ENCODE measurements around the gene NPTX1. TPM values are rescaled to one million over a fixed set of nuclear protein-coding genes. Genes with fewer than 3 reads are reported as not detected.

NPTX1 gene
- total RNA-seq, 2 donors from 2014 or later, result not detected

DNA sequence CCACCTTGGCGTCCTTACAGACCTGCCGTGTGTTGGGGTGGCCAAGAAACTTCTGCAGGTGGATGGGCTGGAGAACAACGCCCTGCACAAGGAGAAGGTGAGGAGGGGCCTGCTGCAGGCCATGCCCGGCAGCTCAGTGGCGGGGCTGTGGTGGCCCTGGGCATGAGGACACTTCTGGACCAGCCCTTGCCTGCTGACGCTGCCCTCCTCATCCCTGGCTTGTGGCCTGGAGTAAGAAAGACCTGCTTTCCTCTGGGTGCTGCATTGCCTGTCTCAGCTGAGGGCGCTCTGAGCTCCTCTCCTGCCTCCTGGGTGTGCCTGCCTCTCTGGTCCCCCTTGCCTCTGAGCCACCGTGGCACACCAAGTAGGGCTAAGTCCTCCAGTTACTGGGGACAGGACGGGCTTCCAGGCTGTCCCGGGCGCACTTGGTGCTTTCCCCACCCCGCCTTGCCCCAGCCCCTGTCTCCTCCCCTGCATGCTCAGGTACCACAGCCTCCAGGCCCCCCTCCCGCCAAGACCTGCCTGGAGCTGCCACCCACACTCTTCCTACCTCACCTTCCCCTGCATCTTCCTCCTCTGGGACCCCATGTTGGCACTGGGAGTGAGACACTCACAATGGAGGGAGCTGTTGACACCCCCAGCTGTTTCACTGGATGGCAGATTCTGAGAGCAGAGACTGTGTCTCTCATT lies 52.7 kb downstream of the NPTX1 start:
- intact Hi-C loops (cut with DNase I), result loop anchor here (10.0 kb wide), 2 partner anchors 151 to 671 kb away; no protein-coding TSS in a partner anchor
- ATAC-seq, result no peak
- peak; percentile 17 for DNase-seq

DNA sequence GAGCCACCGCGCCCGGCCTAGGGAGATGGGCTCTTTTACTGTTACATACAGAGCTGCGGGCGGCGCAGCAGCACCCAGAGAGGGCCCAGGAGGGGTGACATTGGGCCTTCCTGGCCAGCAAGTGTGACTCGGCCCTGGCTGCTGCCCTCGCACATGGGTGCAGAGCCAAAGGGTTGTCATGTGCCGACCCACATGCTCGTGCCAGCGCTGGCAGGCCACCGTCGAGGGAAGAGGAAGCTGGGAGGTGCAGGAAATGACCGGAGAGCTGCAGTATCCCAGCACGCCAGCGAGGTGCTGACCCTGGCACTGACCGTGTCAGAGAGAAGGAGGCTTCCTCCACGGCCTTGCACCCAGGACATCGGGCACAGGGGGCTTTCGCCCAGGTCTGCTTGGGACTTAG lies 53.4 kb downstream of the NPTX1 start:
- DNase-seq, result peak; percentile 58
- intact Hi-C loops (cut with DNase I), result loop anchor here (10.0 kb wide), 2 partner anchors 152 to 672 kb away; no protein-coding TSS in a partner anchor

DNA sequence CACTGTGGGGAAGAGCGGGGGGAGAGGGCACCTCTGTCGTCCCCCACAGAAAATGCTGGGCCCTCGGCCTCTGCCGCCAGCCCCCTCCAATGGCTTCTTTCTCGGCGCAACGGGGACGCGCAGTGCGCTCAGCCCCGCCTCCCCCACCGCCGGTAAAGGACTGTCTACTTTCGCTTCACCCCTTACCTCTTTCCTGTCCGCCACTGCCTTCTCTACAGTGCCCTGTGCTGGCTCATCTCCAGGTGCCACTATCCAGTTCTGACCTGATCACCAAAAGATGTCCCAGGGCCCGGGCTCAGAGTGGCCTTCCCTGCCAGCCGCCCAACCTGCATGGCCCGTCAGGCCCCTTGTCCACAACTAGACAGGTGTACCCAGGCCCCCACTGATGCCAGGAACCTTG lies 54.1 kb downstream of the NPTX1 start:
- intact Hi-C loops (cut with DNase I), result loop anchor here (10.0 kb wide), 2 partner anchors 153 to 673 kb away; no protein-coding TSS in a partner anchor
- DNase-seq (peak; percentile 20), ATAC-seq (no peak)

More for the DNA sequence above, 53.4 kb downstream of the NPTX1 start:
- ATAC-seq, result peak; percentile 15 to 28

DNA sequence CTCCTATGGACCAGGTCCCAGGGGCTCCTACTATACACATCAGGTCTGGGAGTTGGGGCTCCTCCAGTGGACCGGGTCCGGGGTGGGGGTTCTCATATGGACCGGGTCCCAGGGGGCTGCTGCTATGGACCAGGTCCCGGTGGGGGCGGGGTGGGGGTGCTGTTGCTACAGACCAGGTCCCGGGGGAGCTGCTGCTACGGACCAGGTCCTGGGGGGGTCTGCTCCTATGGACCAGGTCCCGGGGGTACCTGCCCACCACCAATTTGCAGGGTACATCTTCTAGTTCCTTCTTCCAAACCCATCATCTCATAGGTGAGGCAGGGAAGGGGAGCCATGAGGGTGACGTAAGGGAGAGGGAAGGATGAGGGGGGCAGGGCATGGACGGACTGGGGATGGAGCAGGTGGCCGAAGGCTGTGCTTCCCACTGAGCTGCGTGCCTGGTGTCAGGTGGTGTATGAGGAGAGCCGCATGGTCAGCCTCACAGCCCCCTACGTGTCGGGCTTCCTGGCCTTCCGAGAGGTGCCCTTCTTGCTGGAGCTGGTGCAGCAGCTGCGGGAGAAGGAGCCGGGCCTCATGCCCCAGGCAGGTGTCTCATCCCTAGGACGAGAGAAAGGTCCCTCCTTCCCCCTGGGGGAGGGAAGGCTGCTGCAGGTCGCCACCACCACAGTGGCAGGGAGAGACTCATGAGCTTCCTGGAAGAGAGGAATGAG lies 54.9 kb downstream of the NPTX1 start:
- DNase-seq, result peak; percentile 36
- intact Hi-C loops (cut with DNase I), result loop anchor here (10.0 kb wide), 2 partner anchors 153 to 673 kb away; no protein-coding TSS in a partner anchor
- ATAC-seq, result no peak

DNA sequence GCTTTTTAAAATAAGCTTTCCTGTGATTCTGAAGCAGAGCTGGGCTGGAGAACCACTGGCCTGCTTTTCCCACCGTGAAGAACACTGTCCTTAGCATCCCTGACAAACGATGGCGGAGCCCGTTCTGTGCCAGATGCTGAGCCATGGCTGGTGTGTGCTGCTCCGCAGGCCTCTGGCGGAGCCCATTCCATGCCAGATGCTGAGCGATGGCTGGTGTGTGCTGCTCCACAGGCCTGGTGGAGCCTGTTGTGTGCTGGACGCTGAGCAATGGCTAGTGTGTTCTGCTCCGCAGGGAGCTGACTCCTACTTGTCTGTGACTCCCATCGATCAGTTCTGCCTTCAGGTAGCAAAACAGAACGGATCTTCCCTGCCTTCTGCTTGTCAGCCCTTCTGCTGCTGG lies 57.2 kb downstream of the NPTX1 start:
- intact Hi-C loops (cut with DNase I), result no loop called here
- DNase-seq (no peak), ATAC-seq (no peak)

DNA sequence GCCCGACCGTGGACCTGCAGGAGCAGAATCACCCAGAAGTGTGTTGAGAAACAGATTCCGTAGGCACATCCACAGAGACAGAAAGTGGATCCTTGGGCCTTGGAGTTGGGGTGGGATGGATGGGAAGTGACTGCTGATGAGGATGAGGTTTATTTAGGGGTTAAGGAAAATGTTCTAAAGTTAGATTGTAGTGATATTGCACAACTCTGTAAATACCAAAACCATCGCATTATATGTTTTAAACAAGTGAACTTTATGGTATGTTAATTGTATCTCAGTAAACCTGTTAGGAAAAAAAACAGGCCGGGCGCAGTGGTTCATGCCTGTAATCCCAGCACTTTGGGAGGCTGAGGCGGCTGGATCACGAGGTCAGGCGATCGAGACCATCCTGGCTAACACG lies 57.8 kb downstream of the NPTX1 start:
- DNase-seq, result peak; percentile 8
- intact Hi-C loops (cut with DNase I), result no loop called here

More for the DNA sequence above, 57.8 kb downstream of the NPTX1 start:
- ATAC-seq, result no peak

Small RNAs within 50 kb of the gene (microRNA-seq; reads per million reads assigned to microRNA genes)
- gene MIR4730, result 0 reads per million in 2 donors

Other genes with a start within 250 kb of the NPTX1 start
- 10 to 100 TPM; 43.4 to 48.4 TPM for gene RNF213, start 215.8 kb downstream of the NPTX1 start, total RNA-seq
- gene ENDOV, start 61.4 kb downstream of the NPTX1 start, total RNA-seq, result 10 to 100 TPM; 10.3 to 11.7 TPM
- 10 to 100 TPM; 18.9 to 22.9 TPM for gene RPTOR, start 68.2 kb upstream of the NPTX1 start, total RNA-seq

All from left cardiac atrium (tissue), 4 donors.